Lung (tissue), 12 donors: Measurements from ENCODE around the gene MANEAL. TPM values are rescaled to one million over a fixed set of nuclear protein-coding genes. Genes with fewer than 3 reads are reported as not detected.

ENCODE experiments used
- ATAC-seq: fragments of 200-7000 bp; cut with Tn5 transposase; one replicate; pipeline ENCODE4 v1.9.1; 2020; ENCODE audit warnings: moderate number of reproducible peaks; ENCODE audit not compliant: insufficient read depth, low FRiP score
- DNase-seq, 3 donors: peaks; one replicate each; pipeline ENCODE4 v3.0.0-alpha.2; 2013 to 2017
- H3K27ac ChIP-seq, 2 donors: one replicate each; pipeline ENCODE4 v1.5.1; 2013; ENCODE audit warnings: mild to moderate bottlenecking in 2 of 2, moderate library complexity in 2 of 2, control low read depth in 1 of 2, inconsistent platforms in 1 of 2, low read depth in 1 of 2, low read length in 1 of 2
- H3K27me3 ChIP-seq, 3 donors: one replicate each; pipeline ENCODE4 v1.5.1; 2013; ENCODE audit warnings: low read length in 2 of 3; ENCODE audit not compliant: control insufficient read depth in 3 of 3, insufficient read depth in 3 of 3
- H3K36me3 ChIP-seq, 4 donors: one replicate each; pipeline ENCODE4 v1.5.1; 2013; ENCODE audit warnings: low read length in 4 of 4, mild to moderate bottlenecking in 1 of 4, moderate library complexity in 1 of 4; ENCODE audit not compliant: control insufficient read depth in 4 of 4, insufficient read depth in 4 of 4
- H3K4me1 ChIP-seq, 5 donors: one replicate each; pipeline ENCODE4 v1.5.1; 2013; ENCODE audit warnings: low read length in 5 of 5, mild to moderate bottlenecking in 2 of 5, moderate library complexity in 1 of 5; ENCODE audit not compliant: control insufficient read depth in 5 of 5, insufficient read depth in 5 of 5
- H3K4me3 ChIP-seq: one replicate; pipeline ENCODE4 v1.5.1; 2013; ENCODE audit warnings: mild to moderate bottlenecking, control low read depth, moderate library complexity
- H3K9ac ChIP-seq, 2 donors: one replicate each; pipeline ENCODE4 v1.5.1; 2013; ENCODE audit warnings: low read length in 2 of 2, control low read depth in 1 of 2; ENCODE audit not compliant: insufficient read depth in 1 of 2
- H3K9me3 ChIP-seq, 4 donors: one replicate each; pipeline ENCODE4 v1.5.1; 2013; ENCODE audit warnings: low read length in 3 of 4, mild to moderate bottlenecking in 1 of 4, moderate library complexity in 1 of 4; ENCODE audit not compliant: control insufficient read depth in 4 of 4, insufficient read depth in 3 of 4
- CTCF ChIP-seq: IDR thresholded peaks from 2 replicates; pipeline ENCODE4 v1.5.1; 2012; ENCODE audit warnings: mild to moderate bottlenecking; ENCODE audit errors: control extremely low read depth, extremely low read depth
- WGBS, 2 donors: extraction: QIAGEN DNeasy Blood & Tissue Kit; methylation state at CpG; one replicate each; pipeline ENCODE4 v1.1.7; 2013; 5-methylcytosine and 5-hydroxymethylcytosine counted together
- polyA plus RNA-seq, 2 donors: library from polyadenylated mRNA; stranded (reverse); fragments of 200-250 nt; gene quantifications; one replicate each; pipeline ENCODE4 v1.2.1, GENCODE V29; 2013
- total RNA-seq, 2 donors: library from RNA; depleted of rRNA in 1 of 2; stranded (reverse); fragments of >200 nt in 1 of 2; gene quantifications; one replicate each; pipeline ENCODE4 v1.2.1, GENCODE V29; 2014 to 2021
- donor health status: control.
- donor health status: control.
- donor health status: Bipolar disorder and iron deficiency.
- donor health status: healthy.
- donor health status: DM: yes; HTN: yes; CAD: no.

The MANEAL gene
- total and polyA plus RNA-seq, 4 donors: 2.3 to 8.1 (median 3.4) TPM

GRCh38 chr1:37809942-37810341 is 16.3 kb downstream of the MANEAL start:
- Histone ChIP-seq H3K36me3 (peaks cover 7 to 18% (median 11%) of the 10 kb centered on the region in 4 donors), H3K27me3 (no peaks in the 10 kb centered on the region), H3K4me1 (peaks cover 0 to 22% (median 7%) of the 10 kb centered on the region in 5 donors), H3K27ac (no peak overlapping the region), H3K9me3 (no peaks in the 10 kb centered on the region), H3K4me3 (no peak overlapping the region), H3K9ac (no peak overlapping the region)
- WGBS, 2 donors: 28 to 45% methylated on average over 2 of the region's 2 CpGs
- DNase-seq (no peak), ATAC-seq (no peak)
- TF ChIP-seq CTCF: no peak

GRCh38 chr1:37811027-37811655 is 17.5 kb downstream of the MANEAL start:
- ATAC-seq: no peak
- peak; percentile 73 to 78 (median 76) for DNase-seq

GRCh38 chr1:37813529-37814145 is 20.0 kb downstream of the MANEAL start:
- no peak overlapping the region for H3K27ac ChIP-seq
- no peak for TF ChIP-seq CTCF
- ATAC-seq: no peak
- peak in 1 of 3 donors; percentile 22 for DNase-seq
- H3K9me3 ChIP-seq: no peaks in the 10 kb centered on the region
- H3K36me3 ChIP-seq: peaks cover 0 to 27% (median 5%) of the 10 kb centered on the region in 4 donors
- no peak overlapping the region for H3K9ac ChIP-seq
- H3K27me3 ChIP-seq: no peaks in the 10 kb centered on the region
- no peak overlapping the region for H3K4me3 ChIP-seq
- H3K4me1 ChIP-seq: peaks cover 0 to 11% (median 3%) of the 10 kb centered on the region in 5 donors
- WGBS, 2 donors: 78 to 85% methylated on average over 2 of the region's 2 CpGs

More at GRCh38 chr1:37811027-37811655, 17.5 kb downstream of the MANEAL start:
- Histone ChIP-seq H3K9ac (no peak overlapping the region), H3K4me1 (peaks cover 0 to 22% (median 7%) of the 10 kb centered on the region in 5 donors), H3K4me3 (no peak overlapping the region), H3K36me3 (peaks cover 0 to 20% (median 6%) of the 10 kb centered on the region in 4 donors), H3K9me3 (no peaks in the 10 kb centered on the region), H3K27me3 (no peaks in the 10 kb centered on the region), H3K27ac (no peak overlapping the region)
- TF ChIP-seq CTCF: peak; percentile 45
- 31 to 36% methylated on average over 7 of the region's 7 CpGs for WGBS, 2 donors
